NCI-H446 (cell line): ENCODE measurements around the gene SGIP1.

Experiments
- DNase-seq, 2 experiments: peaks; one replicate each; lab custom pipeline; 2025; lab: John Stamatoyannopoulos, UW

SGIP1 gene, protein sequence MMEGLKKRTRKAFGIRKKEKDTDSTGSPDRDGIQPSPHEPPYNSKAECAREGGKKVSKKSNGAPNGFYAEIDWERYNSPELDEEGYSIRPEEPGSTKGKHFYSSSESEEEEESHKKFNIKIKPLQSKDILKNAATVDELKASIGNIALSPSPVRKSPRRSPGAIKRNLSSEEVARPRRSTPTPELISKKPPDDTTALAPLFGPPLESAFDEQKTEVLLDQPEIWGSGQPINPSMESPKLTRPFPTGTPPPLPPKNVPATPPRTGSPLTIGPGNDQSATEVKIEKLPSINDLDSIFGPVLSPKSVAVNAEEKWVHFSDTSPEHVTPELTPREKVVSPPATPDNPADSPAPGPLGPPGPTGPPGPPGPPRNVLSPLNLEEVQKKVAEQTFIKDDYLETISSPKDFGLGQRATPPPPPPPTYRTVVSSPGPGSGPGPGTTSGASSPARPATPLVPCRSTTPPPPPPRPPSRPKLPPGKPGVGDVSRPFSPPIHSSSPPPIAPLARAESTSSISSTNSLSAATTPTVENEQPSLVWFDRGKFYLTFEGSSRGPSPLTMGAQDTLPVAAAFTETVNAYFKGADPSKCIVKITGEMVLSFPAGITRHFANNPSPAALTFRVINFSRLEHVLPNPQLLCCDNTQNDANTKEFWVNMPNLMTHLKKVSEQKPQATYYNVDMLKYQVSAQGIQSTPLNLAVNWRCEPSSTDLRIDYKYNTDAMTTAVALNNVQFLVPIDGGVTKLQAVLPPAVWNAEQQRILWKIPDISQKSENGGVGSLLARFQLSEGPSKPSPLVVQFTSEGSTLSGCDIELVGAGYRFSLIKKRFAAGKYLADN

DNA sequence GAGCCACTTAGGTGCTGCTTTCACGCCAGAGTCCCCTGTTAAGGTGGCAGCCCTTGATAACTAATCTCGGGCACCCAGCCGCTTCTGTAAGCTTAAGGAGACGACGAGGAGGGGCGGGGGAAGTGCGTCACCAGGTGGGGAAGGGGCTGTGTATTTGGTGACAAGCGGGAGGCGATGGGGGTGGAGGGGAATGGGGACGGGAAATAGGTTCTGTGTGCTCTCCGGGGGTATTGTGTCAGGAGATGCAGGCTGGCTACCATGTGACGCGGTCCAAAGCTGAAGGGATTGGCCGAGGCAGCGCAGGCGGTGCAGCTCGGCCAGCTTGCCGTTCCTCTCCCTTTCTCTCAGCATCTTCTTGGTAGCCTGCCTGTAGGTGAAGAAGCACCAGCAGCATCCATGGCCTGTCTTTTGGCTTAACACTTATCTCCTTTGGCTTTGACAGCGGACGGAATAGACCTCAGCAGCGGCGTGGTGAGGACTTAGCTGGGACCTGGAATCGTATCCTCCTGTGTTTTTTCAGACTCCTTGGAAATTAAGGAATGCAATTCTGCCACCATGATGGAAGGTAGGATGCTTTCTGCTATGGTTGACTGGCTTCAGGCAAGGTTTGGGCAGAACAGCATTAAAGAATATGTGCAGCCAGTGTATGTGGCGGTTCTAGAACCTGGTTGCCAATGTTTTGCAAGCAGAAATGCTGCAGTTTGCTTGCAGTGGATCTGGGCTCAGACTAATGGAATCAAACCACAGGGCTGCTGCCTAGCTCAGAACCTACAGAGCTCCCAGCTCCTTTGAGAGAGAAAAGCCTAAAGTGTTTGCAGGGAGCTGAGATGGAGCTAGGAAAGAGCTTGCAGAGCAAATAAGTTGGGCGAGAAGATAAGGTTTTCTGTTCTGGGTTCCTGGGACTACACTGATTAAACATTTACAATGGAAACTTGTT is at the start of gene SGIP1:
Gene SGIP1, plus strand, starts transcription at position 350 of the 937 bp plus-strand sequence. Its CDS starts 206 bp downstream, at position 556.
- peak; percentile 29 to 62 for DNase-seq

GRCh38 chr1:66489151-66489550 is 44.8 kb upstream of the SGIP1 start:
- no peak for DNase-seq

DNA sequence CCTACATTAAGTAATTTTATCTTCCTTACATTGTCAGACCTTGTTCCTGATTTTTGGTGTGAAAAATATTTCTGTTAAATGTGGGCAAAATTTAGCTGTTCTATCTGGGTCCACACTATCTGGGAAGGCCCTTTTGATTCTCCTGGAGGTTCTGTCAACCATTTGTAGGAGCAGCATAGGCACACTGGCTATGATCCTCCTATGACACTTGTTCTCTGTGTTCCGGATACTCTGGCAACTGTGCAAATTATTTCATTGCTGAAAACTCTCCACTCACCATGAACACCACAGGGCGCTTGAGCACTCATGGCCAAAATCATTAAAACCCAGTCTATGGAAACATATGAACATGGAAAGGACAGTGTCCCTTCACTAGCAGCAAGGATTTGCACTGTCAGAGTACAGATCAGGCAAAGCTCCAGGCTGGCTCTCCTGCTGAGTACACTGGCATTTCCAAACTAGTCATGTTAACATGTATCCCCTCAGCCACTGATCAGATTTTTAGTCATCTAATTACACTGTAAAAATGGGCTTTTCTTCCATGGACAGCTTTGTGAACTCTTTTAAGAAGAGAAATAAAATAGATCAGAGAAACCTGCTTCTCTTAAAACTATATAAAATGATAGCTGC is 43.9 kb upstream of the SGIP1 start:
- DNase-seq, result no peak

GRCh38 chr1:66490816-66491215 is 43.1 kb upstream of the SGIP1 start:
- no peak for DNase-seq

GRCh38 chr1:66492424-66492823 is 41.5 kb upstream of the SGIP1 start:
- DNase-seq, result no peak

DNA sequence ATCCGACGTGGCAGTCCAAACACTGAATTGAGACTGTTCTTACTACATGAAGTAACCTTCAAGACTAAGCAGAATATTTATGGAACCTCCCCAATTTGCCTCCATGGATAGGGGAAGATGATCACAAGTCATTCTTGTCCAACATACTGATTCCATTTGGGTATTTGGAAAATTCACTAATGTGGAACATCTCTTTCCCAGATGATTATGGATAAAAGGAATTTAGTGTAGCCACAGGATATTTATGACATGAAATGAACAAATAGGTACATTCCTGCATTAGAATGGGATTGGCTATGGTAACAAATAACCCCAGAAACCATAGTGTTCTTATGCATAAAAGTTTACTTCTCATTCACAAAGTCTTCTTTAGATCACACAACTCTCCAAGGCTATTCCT is 40.2 kb upstream of the SGIP1 start:
- no peak for DNase-seq

- no peak for DNase-seq
Observed at GRCh38 chr1:66494482-66494881, 39.5 kb upstream of the SGIP1 start.

- DNase-seq, result no peak
Observed at GRCh38 chr1:66495495-66495894, 38.5 kb upstream of the SGIP1 start.

DNA sequence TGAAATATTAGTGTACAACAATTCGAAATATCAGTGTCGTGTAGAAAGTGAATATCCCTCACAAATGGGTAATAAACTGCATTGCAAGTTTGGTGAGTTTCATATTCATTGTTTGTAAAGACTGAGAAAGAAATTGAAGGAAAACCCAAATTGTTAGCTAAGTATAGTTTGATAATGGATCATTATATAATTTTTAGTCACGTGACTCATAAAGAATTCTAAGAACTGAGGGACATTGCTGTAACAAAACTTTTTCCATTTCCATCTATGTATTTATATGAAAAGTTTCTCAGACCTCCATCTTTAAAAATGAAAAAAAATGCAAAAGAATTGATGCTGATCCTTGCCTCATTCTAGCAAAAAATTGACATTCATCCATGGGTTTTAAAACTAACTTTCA is 36.0 kb upstream of the SGIP1 start:
- DNase-seq, result no peak

GRCh38 chr1:66500301-66500700 is 33.7 kb upstream of the SGIP1 start:
- no peak for DNase-seq

DNA sequence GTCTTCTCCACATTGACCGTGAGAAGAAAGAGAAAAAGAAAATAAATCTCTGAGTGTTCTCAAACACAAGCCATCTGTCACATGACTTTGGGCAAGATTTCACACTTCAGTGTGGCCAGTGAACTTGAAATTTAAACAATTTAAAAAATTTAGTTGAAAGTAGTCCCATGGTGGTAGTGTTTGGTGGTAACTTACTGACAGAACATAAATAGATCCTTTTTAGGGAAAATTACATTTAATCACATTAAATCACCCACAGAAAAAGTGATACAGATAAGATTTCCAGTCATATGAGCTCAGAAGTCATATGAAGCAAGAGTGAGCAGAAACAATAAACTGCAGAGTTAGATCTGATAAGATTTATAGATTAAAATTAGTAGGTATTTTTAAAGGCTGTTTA is 31.9 kb upstream of the SGIP1 start:
- DNase-seq, result no peak

- peak; percentile 45 to 78 for DNase-seq
Observed at GRCh38 chr1:66503841-66504470, 30.0 kb upstream of the SGIP1 start.

DNA sequence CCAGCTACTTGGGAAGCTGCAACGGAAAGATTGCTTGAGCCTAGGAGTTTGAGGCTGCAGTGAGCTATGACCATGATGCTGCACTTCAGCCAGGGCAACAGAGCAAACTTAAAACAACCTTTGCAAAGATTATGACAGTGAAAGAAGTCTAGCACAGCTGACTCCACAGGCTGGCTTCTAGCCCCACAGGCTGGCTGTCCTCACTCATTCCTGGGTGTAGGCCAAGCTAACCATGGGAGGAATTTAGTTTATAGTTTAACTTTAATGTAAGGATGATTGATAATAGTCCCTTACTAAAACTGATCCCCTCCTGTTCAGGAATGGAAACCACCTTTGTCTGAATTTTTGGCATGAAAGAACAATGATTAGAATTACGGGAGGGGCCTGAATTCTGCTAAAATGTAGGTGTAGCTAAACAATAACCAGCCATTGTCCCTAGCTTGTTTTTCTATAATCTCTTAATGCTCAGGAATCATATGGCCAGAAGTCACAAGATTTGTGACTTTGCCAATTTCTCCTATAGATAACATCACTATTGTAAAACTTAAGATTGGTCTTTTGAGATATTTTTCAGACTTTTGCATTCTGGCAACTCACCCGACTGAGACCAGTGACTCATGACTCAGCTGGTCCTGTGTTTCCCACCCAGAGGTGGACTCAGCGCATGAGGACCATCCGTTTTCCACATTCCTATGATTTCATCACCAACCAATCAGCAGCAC is 28.1 kb upstream of the SGIP1 start:
- peak in 1 of 2 experiments; percentile 26 for DNase-seq

- no peak for DNase-seq
Observed at GRCh38 chr1:66506393-66506687, 27.6 kb upstream of the SGIP1 start.

DNA sequence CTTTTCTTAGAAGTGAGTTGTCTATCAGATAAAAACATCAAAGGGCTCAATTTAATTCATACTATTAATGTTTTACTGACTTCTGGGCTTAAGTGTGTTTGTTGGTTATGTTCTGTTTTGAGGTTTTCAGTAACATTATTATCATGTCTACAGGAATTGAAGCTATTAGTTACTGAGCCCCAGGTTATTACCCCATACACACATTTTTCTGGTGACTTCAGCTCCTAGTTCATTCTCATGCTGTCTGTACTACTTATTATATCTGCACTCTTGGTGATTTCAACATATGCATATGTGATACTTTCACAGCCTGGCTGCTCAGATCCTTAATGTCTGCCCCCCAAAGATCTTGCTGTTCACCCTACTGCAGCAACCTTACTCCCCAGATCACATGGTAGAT is 27.0 kb upstream of the SGIP1 start:
- DNase-seq, result no peak

GRCh38 chr1:66510407-66510806 is 23.5 kb upstream of the SGIP1 start:
- DNase-seq, result no peak

GRCh38 chr1:66511118-66511517 is 22.8 kb upstream of the SGIP1 start:
- DNase-seq, result no peak

GRCh38 chr1:66517959-66518358 is 16.0 kb upstream of the SGIP1 start:
- DNase-seq, result no peak

- DNase-seq, result no peak
Observed at GRCh38 chr1:66518654-66519053, 15.3 kb upstream of the SGIP1 start.

DNA sequence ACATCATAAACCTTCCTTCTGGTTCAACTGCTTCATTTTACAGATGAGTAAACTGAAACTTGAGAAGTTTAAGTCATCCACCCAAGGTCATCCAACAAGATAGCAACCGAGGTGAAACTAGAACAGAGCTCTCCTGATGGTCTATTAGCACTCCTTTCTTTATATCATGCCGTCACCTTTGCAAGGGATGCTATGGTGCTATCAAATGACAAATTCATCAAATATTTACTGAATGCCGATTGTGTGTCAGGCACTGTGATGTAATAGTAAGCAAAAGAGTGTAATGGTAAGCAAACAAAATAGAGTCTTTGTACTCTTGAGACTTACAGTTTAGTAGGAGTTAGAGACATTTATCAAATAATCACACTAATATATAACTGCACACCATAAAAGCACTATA is 14.0 kb upstream of the SGIP1 start:
- no peak for DNase-seq

GRCh38 chr1:66520655-66521054 is 13.3 kb upstream of the SGIP1 start:
- DNase-seq, result no peak
